HEK293T (cell line): ENCODE results near the gene CPEB2.

Experiments
- CTCF ChIA-PET: fragments of 350-600 bp; formaldehyde crosslinking; extraction: SDS; loops from one replicate; lab custom pipeline; 2021; ENCODE audit warnings: antibody characterized with exemption, inconsistent platforms; lab: Yijun Ruan, JAX
- POLR2A ChIA-PET: fragments of 350-600 bp; formaldehyde crosslinking; extraction: SDS; loops from one replicate; lab custom pipeline; 2020; ENCODE audit warnings: antibody characterized with exemption, inconsistent platforms; lab: Yijun Ruan, JAX
- DNase-seq: peaks from one replicate; pipeline ENCODE4 v3.0.0; 2012; ENCODE audit warnings: mixed read lengths; ENCODE audit errors: extremely low spot score
- ARNT ChIP-seq: fragments of 450-650 bp; IDR thresholded peaks from 2 replicates; pipeline ENCODE4 v1.6.1; 2017; ENCODE audit warnings: mild to moderate bottlenecking
- BHLHE40 ChIP-seq: fragments of 450-650 bp; IDR thresholded peaks from 2 replicates; pipeline ENCODE4 v1.6.1; 2016; ENCODE audit warnings: mild to moderate bottlenecking, moderate library complexity, borderline replicate concordance
- CTBP1 ChIP-seq: fragments of 450-650 bp; IDR thresholded peaks from 2 replicates; pipeline ENCODE4 v1.6.1; 2016; ENCODE audit warnings: borderline replicate concordance
- ELF4 ChIP-seq: fragments of 450-650 bp; IDR thresholded peaks from 2 replicates; pipeline ENCODE4 v1.6.1; 2017; ENCODE audit warnings: antibody characterized with exemption
- FOXA1 ChIP-seq: fragments of 450-650 bp; IDR thresholded peaks from 2 replicates; pipeline ENCODE4 v1.6.1; 2016; ENCODE audit warnings: mild to moderate bottlenecking
- FOXK2 ChIP-seq: fragments of 450-650 bp; IDR thresholded peaks from 2 replicates; pipeline ENCODE4 v1.6.1; 2016; ENCODE audit warnings: mild to moderate bottlenecking
- FOXM1 ChIP-seq: fragments of 450-650 bp; IDR thresholded peaks from 2 replicates; pipeline ENCODE4 v1.6.1; 2017; ENCODE audit warnings: mild to moderate bottlenecking, borderline replicate concordance
- HDGF ChIP-seq: fragments of 450-650 bp; IDR thresholded peaks from 2 replicates; pipeline ENCODE4 v1.6.1; 2017; ENCODE audit warnings: antibody characterized with exemption, borderline replicate concordance
- L3MBTL2 ChIP-seq: fragments of 450-650 bp; conservative IDR thresholded peaks from 2 replicates; pipeline ENCODE4 v1.6.1; 2016; ENCODE audit warnings: mild to moderate bottlenecking
- LEF1 ChIP-seq: fragments of 450-650 bp; IDR thresholded peaks from 2 replicates; pipeline ENCODE4 v1.6.1; 2017; ENCODE audit warnings: mild to moderate bottlenecking, borderline replicate concordance
- NFRKB ChIP-seq: fragments of 450-650 bp; IDR thresholded peaks from 2 replicates; pipeline ENCODE4 v1.6.1; 2016; ENCODE audit warnings: mild to moderate bottlenecking, moderate library complexity
- PKNOX1 ChIP-seq: fragments of 450-650 bp; IDR thresholded peaks from 2 replicates; pipeline ENCODE4 v1.6.1; 2016
- SP1 ChIP-seq: fragments of 450-650 bp; IDR thresholded peaks from 2 replicates; pipeline ENCODE4 v1.6.1; 2017
- SUZ12 ChIP-seq: fragments of 450-650 bp; IDR thresholded peaks from 2 replicates; pipeline ENCODE4 v1.6.1; 2016; ENCODE audit warnings: mild to moderate bottlenecking
- TARDBP ChIP-seq: fragments of 450-650 bp; IDR thresholded peaks from 2 replicates; pipeline ENCODE4 v1.6.1; 2016
- ZNF384 ChIP-seq: fragments of 450-650 bp; IDR thresholded peaks from 2 replicates; pipeline ENCODE4 v1.6.1; 2016

CPEB2 gene

GRCh38 chr4:15012017-15012788 lies 9.9 kb downstream of the CPEB2 start:
- no peak for DNase-seq
- ChIA-PET CTCF (no interaction called here), POLR2A (interaction anchor here (1.5 kb wide), 1 partner anchor 9 kb away, joined by 4 read pairs; the partner anchor contains the start of gene CPEB2)
- TF ChIP-seq BHLHE40 (no peak), ZNF384 (no peak), ARNT (no peak), L3MBTL2 (no peak), PKNOX1 (no peak), HDGF (no peak)

GRCh38 chr4:15013585-15013984 lies 11.3 kb downstream of the CPEB2 start:
- TF ChIP-seq SP1 = no peak
- TF ChIP-seq CTBP1 = no peak
- TF ChIP-seq L3MBTL2 = no peak
- no peak for TF ChIP-seq ZNF384
- TF ChIP-seq LEF1 = no peak
- no peak for TF ChIP-seq NFRKB
- no peak for TF ChIP-seq FOXA1
- TF ChIP-seq SUZ12 = no peak
- TF ChIP-seq TARDBP = no peak
- no peak for TF ChIP-seq BHLHE40
- no peak for TF ChIP-seq ELF4
- no peak for TF ChIP-seq ARNT
- TF ChIP-seq FOXK2 = no peak
- TF ChIP-seq FOXM1 = no peak
- DNase-seq = no peak
- ChIA-PET POLR2A (no interaction called here), CTCF (no interaction called here)

- ChIA-PET POLR2A (no interaction called here), CTCF (no interaction called here)
- no peak for DNase-seq
- TF ChIP-seq NFRKB = no peak
- no peak for TF ChIP-seq HDGF
- no peak for TF ChIP-seq ARNT
- no peak for TF ChIP-seq LEF1
- TF ChIP-seq FOXK2 = no peak
- no peak for TF ChIP-seq ZNF384
- TF ChIP-seq FOXM1 = no peak
- TF ChIP-seq ELF4 = no peak
- TF ChIP-seq SP1 = no peak
- no peak for TF ChIP-seq TARDBP
- no peak for TF ChIP-seq BHLHE40
- no peak for TF ChIP-seq CTBP1
- TF ChIP-seq SUZ12 = no peak
- no peak for TF ChIP-seq FOXA1
- no peak for TF ChIP-seq PKNOX1
- no peak for TF ChIP-seq L3MBTL2
These were observed 12.9 kb downstream of the CPEB2 start for GRCh38 chr4:15015170-15015569.

- TF ChIP-seq SUZ12 (no peak), ZNF384 (no peak), BHLHE40 (no peak), SP1 (no peak), ELF4 (no peak), ARNT (no peak), L3MBTL2 (no peak), NFRKB (no peak), FOXA1 (no peak)
- DNase-seq = no peak
- POLR2A ChIA-PET = no interaction called here
- CTCF ChIA-PET = no interaction called here
These were observed 16.1 kb downstream of the CPEB2 start for GRCh38 chr4:15018361-15018760.

GRCh38 chr4:15020502-15021286 lies 18.4 kb downstream of the CPEB2 start:
- no peak for DNase-seq
- ChIA-PET POLR2A (no interaction called here), CTCF (no interaction called here)
- TF ChIP-seq FOXA1 (no peak), FOXK2 (no peak), L3MBTL2 (no peak), ELF4 (no peak), FOXM1 (no peak), SP1 (no peak), LEF1 (no peak), BHLHE40 (no peak), TARDBP (no peak), SUZ12 (no peak), ARNT (no peak)

GRCh38 chr4:15021311-15021710 lies 19.0 kb downstream of the CPEB2 start:
- ChIA-PET POLR2A (no interaction called here), CTCF (no interaction called here)
- TF ChIP-seq ELF4 (no peak), PKNOX1 (no peak)
- no peak for DNase-seq
